Activated T-helper 1 cell treated with anti-CD3 and anti-CD28 coated beads, Interleukin-12 subunit alpha, Interleukin-12 subunit beta, Interleukin-2, Interleukin-4 antibody, amounts not matched to agents 30 ng/mL and 10 ng/mL and 1 ng/mL, durations not matched to agents 14 hours and 24 hours and 36 hours (primary cell): ENCODE results near the gene LRRC43. TPM values are rescaled to one million over a fixed set of nuclear protein-coding genes. Genes with fewer than 3 reads are reported as not detected.

ENCODE experiments used
- DNase-seq: peaks from one replicate; pipeline ENCODE4 v3.0.0; 2021; ENCODE audit warnings: low spot score
- H3K27ac Mint-ChIP-seq: one replicate; pipeline ENCODE4 v1.8.0; 2021; ENCODE audit warnings: mild to moderate bottlenecking, mixed read lengths
- H3K27me3 Mint-ChIP-seq: one replicate; pipeline ENCODE4 v1.8.0; 2022; ENCODE audit warnings: mild to moderate bottlenecking, moderate library complexity, mixed read lengths; ENCODE audit not compliant: insufficient read depth
- H3K36me3 Mint-ChIP-seq: one replicate; pipeline ENCODE4 v1.8.0; 2021; ENCODE audit warnings: low read depth, mixed read lengths
- H3K4me1 Mint-ChIP-seq: one replicate; pipeline ENCODE4 v1.8.0; 2021; ENCODE audit warnings: low read depth, mixed read lengths
- H3K4me3 Mint-ChIP-seq: one replicate; pipeline ENCODE4 v1.8.0; 2021; ENCODE audit warnings: mild to moderate bottlenecking, moderate library complexity, mixed read lengths
- H3K9me3 Mint-ChIP-seq: one replicate; pipeline ENCODE4 v1.8.0; 2021; ENCODE audit warnings: mixed read lengths
- intact Hi-C: fragments of 100-400 bp; cut with micrococcal nuclease; formaldehyde crosslinking; loops from one replicate; pipeline ENCODE4 v1.15.1; 2024
- total RNA-seq: library from RNA; stranded (reverse); gene quantifications from 2 replicates; pipeline ENCODE4 v1.2.3, GENCODE V29; 2022

LRRC43 gene, protein sequence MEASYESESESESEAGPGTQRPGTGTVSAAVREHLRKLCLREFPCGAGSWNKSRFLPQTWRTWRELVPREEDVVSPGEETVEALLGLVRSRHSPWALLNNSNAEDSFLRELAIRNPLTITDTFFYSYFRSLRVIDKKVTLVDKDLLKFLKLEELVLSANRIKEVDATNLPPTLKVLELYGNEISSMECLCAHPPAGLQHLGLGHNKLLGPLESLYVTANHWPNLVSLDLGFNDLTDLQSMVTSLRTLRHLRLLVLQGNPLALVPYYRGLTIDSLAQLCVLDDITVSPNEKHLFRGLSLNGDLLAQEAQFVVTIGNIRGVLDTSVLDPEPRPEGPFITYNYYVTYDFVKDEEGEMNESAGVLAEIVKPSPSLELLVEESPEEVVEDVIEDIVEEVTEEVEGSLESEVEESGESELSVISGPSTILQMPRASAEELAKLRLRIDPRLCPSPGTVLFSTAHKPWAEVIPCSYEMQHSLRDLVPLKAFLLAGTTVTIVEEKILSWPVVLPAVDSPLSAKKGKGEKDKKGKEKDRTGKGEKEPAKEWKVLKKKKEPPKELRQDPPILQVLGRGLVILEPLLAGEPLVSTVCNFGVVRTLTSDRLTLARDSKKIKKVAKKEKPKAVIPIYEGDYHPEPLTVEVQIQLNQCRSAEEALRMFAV
- 0.26 TPM in 1 of 2 replicates, not detected in the other for total RNA-seq

DNA sequence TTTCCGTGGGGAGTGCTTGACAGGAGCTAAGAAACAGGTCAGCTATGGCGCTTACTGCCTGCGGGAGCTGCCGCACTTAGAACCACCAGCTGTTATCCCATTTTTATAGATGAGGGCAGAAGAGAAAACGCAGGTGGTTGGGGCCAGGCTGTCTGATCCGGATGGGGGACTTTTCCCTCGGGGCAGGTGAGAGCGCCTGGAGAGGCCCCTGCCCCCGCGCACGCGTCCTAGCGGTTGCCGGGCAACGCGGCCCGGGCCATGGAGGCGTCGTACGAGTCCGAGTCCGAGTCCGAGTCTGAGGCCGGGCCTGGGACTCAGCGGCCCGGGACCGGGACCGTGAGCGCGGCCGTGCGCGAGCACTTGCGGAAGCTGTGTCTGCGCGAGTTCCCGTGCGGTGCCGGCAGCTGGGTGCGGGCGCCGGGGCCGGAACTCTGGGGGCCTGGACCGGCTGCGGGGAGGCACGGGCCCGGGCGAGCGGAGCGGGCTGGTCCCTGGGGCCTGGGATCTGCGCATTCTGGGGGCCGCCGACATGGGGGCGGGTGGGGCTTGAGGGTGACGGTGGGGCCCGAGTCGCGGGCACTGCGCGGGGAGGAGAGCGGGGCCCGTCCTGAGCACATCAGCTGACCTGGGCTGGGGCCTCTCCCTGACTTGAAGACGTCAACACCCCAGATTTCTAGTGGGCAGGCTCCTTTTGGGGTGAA, at the start of gene LRRC43:
TSS of gene LRRC43 (plus strand) at position 237 of the 701 bp plus-strand sequence. CDS start at position 259, 22 bp downstream.
- Mint-ChIP-seq H3K27ac (no peak within 1 kb of the TSS), H3K4me1 (peaks cover 5% of the 10 kb centered on the region), H3K27me3 (peaks cover 16% of the 10 kb centered on the region), H3K9me3 (no peaks in the 10 kb centered on the region), H3K4me3 (peak within 1 kb of the TSS; percentile 76), H3K36me3 (no peaks in the 10 kb centered on the region)
- intact Hi-C loops: loop anchor here (2.0 kb wide), 1 partner anchor 16 kb away; no protein-coding TSS in a partner anchor
- peak; percentile 19 for DNase-seq

DNA sequence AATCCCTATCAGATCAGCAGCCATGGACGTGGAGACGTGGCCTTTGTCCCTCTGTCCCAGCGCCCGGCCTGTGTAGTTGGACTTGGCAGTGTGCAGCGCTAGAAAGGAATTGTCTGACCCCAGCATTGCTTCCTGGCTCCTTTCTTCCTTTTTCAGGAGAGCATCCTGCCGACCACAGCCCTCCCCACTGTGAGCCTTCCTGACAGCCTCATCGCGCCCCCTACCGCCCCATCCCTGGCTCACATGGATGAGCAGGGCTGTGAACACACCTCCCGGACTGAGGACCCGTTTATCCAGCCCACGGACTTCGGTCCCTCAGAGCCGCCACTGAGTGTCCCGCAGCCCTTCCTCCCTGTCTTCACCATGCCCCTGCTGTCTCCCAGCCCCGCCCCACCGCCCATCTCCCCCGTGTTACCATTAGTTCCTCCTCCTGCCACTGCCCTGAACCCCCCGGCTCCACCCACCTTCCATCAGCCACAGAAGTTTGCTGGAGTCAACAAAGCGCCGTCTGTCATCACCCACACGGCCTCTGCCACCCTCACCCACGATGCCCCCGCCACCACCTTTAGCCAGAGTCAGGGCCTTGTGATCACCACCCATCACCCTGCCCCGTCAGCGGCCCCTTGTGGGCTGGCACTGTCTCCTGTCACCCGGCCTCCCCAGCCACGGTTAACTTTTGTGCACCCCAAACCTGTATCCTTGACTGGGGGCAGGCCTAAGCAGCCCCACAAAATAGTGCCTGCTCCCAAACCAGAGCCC, 49.6 kb upstream of the LRRC43 start:
- Mint-ChIP-seq H3K4me3 (no peak overlapping the region), H3K27me3 (no peaks in the 10 kb centered on the region), H3K9me3 (no peaks in the 10 kb centered on the region), H3K27ac (no peak overlapping the region), H3K36me3 (peaks cover 21% of the 10 kb centered on the region), H3K4me1 (no peaks in the 10 kb centered on the region)
- intact Hi-C loops: no loop called here
- DNase-seq: no peak

DNA sequence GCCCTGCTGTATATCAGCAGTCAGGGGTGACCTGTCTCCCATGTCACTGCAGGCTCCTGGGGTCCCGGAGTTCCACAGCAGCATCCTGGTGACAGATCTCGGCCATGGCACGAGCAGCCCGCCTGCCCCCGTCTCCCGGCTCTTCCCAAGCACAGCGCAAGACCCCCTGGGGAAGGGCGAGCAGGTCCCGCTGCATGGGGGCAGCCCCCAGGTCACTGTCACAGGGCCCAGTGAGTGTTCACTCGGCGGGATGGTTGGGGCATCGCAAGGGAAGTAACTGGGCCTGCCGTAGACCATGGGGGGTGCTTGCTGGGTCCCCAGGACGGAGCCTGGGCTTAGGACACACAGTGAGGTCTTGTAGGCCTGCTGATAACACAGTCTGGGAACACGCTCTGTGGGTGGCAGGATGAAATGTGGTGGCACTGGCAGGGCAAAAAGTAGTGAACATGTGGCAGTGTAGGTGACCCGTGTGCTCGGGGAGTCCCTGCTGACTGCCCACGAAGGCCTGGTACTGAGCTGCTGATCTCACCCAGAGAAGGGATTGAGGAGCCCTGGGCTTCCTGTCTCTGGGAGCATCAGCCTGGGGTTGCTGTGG, 47.4 kb upstream of the LRRC43 start:
- intact Hi-C loops: no loop called here
- Mint-ChIP-seq H3K27ac (no peak overlapping the region), H3K4me1 (no peaks in the 10 kb centered on the region)

DNA sequence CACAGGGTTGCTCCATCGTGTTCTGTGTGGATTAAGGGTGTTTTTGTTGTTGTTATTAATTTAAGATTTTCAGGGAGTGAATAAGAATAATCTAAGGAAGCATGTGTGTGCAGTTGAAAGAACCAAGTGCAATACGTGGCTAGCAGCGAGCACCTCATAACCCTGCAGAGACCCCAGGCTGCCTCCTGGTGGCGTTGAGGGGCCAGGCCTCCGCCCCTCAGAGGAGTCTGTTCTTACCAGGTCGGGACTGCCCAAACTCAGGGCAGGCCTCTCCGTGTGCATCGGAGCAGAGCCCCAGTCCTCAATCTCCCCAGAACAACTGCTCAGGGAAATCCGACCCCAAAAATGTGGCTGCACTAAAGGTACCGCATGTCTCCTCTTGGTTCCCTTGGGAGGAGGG, 45.7 kb upstream of the LRRC43 start:
- DNase-seq: no peak
- intact Hi-C loops: no loop called here
- Mint-ChIP-seq H3K27me3 (no peaks in the 10 kb centered on the region), H3K27ac (no peak overlapping the region), H3K4me1 (no peaks in the 10 kb centered on the region), H3K4me3 (no peak overlapping the region), H3K36me3 (peaks cover 16% of the 10 kb centered on the region), H3K9me3 (no peaks in the 10 kb centered on the region)

More for the DNA sequence above, 47.4 kb upstream of the LRRC43 start:
- Mint-ChIP-seq H3K36me3 (peaks cover 16% of the 10 kb centered on the region), H3K27me3 (no peaks in the 10 kb centered on the region), H3K9me3 (no peaks in the 10 kb centered on the region), H3K4me3 (no peak overlapping the region)
- no peak for DNase-seq

DNA sequence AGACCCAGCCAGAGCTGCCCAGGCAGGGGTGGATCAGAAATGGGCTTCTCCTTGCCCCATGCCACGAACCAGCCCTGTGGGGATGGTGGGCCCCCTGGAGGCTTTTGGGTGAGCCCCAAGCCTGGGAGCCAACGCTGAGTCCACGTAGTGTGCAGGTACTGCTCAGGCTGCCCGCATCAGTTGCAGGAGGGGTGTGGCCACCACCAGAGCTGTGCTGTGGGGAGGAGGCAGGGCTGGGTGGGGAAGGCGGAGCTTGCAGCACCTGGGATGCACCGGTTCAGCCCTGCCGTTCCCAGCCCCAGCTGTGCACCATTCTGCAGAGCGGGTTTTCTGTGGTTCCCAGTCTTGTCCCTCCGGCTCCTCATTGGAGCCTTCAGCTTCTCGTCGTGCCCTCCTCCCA, 45.2 kb upstream of the LRRC43 start:
- Mint-ChIP-seq H3K4me1 (no peaks in the 10 kb centered on the region), H3K4me3 (no peak overlapping the region), H3K27ac (no peak overlapping the region), H3K36me3 (peaks cover 16% of the 10 kb centered on the region), H3K27me3 (no peaks in the 10 kb centered on the region), H3K9me3 (no peaks in the 10 kb centered on the region)
- DNase-seq: no peak
- intact Hi-C loops: no loop called here

DNA sequence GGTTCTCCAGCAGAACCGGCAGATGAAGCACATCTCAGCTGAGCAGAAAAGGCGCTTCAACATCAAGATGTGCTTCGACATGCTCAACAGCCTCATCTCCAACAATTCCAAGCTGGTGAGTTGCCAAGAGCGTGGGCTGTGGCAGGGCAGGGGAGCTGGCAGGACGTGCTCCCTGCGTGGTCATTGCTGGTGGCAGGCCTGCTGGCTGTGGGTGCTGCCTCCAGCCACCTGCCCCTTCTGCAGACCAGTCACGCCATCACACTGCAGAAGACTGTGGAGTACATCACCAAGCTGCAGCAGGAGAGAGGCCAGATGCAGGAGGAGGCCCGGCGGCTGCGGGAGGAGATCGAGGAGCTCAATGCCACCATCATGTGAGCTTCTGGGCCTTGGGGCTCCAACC, 44.7 kb upstream of the LRRC43 start:
- no peaks in the 10 kb centered on the region for H3K9me3 Mint-ChIP-seq
- DNase-seq: no peak
- H3K27ac Mint-ChIP-seq: no peak overlapping the region
- H3K4me1 Mint-ChIP-seq: no peaks in the 10 kb centered on the region
- H3K27me3 Mint-ChIP-seq: no peaks in the 10 kb centered on the region
- intact Hi-C loops: no loop called here
- H3K36me3 Mint-ChIP-seq: peaks cover 16% of the 10 kb centered on the region
- no peak overlapping the region for H3K4me3 Mint-ChIP-seq

DNA sequence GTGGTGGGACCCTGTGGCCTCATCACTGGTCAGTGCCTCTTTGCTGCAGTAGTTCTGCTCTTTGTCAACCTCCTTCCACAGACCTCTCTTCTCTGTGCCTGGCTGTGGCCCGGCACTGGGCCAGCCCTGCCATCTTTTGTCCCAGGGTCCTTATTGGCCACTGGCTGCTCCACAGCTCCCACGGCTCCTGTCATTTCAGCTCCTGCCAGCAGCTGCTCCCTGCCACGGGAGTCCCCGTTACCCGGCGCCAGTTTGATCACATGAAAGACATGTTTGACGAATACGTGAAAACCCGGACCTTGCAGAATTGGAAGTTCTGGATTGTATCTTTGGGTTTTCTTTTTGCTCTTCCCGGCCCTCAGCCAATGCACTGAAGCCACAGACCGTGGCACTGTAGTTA, 44.3 kb upstream of the LRRC43 start:
- intact Hi-C loops: no loop called here
- no peaks in the 10 kb centered on the region for H3K27me3 Mint-ChIP-seq
- no peak overlapping the region for H3K4me3 Mint-ChIP-seq
- no peak for DNase-seq
- H3K4me1 Mint-ChIP-seq: no peaks in the 10 kb centered on the region
- no peak overlapping the region for H3K27ac Mint-ChIP-seq
- peaks cover 12% of the 10 kb centered on the region for H3K36me3 Mint-ChIP-seq
- H3K9me3 Mint-ChIP-seq: no peaks in the 10 kb centered on the region

DNA sequence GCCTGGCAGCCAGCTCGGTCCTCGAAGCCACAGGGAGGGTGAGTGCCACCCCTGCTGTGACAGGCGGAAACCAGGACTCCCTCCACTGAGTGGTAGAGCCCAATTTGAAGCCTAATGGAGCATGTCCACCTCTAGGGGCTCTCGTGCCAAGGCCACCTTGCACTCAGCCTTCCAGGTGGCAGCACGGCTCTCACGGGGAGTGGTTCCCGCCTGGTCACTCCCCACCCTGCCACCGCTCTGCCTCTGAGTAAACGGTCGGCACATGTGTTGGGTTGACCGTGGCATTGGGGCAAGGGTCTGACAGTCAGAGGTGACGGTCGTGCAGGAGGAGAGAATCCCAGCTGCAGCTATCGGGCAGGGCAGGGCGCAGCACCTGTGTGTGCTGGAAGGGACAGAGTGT, 43.7 kb upstream of the LRRC43 start:
- H3K27ac Mint-ChIP-seq: no peak overlapping the region
- H3K36me3 Mint-ChIP-seq: peaks cover 17% of the 10 kb centered on the region
- no peak overlapping the region for H3K4me3 Mint-ChIP-seq
- H3K4me1 Mint-ChIP-seq: no peaks in the 10 kb centered on the region
- intact Hi-C loops: no loop called here
- no peak for DNase-seq
- H3K27me3 Mint-ChIP-seq: no peaks in the 10 kb centered on the region
- no peaks in the 10 kb centered on the region for H3K9me3 Mint-ChIP-seq

DNA sequence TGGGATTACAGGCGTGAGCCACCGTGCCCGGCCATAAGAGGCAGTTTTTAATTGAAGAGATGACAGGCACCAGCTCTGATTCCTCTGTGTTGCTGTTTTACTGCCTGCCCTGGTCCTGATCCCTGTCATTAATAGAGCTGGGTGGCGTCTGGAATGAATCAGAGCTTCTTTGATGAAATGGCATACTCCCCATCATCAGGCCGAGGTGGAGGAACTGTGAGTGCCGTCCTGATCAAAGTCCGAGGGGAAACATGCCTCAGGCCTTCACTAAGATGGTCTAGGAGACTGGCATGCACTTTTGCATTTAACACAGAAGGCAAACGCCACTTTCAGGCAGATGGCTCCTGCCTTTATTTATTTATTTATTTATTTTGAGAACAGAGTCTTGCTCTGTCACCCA, 43.0 kb upstream of the LRRC43 start:
- H3K4me3 Mint-ChIP-seq: no peak overlapping the region
- H3K27me3 Mint-ChIP-seq: no peaks in the 10 kb centered on the region
- intact Hi-C loops: no loop called here
- H3K36me3 Mint-ChIP-seq: peaks cover 16% of the 10 kb centered on the region
- DNase-seq: no peak
- no peaks in the 10 kb centered on the region for H3K9me3 Mint-ChIP-seq
- H3K4me1 Mint-ChIP-seq: no peaks in the 10 kb centered on the region
- H3K27ac Mint-ChIP-seq: no peak overlapping the region

DNA sequence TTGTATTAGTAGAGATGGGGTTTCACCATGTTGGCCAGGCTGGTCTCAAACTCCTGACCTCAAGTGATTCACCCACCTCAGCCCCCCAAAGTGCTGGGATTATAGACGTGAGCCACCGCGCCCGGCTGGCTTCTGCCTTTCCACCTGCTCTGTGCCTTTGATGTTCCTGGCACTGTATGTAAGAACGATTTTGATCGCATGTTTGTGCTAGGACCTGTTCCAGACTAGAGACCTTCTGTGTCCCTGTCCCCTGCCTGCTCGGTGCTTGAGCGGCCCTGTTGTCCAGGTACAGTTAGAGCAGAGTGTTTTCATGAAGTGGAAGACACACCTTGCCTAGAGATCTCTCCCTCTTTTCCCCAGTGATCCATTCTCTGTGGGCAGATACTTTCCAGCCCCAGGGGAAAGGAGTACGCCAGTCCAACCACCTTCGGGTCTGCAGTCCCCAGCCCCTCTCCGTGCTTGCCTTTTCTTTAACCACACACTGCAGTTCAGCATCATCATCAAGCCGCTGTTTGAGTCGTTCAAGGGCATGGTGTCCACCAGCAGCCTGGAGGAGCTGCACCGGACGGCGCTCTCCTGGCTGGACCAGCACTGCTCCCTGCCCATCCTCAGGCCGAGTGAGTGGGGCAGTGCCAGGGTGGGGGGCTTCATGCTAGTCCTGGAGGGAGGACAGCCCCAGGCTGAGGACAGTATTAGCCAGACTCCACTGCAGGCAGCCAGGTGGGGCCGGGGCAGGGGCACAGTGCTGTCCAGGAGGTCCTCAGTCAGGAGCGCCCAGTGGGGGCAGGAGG, 42.3 kb upstream of the LRRC43 start:
- H3K27me3 Mint-ChIP-seq: no peaks in the 10 kb centered on the region

DNA sequence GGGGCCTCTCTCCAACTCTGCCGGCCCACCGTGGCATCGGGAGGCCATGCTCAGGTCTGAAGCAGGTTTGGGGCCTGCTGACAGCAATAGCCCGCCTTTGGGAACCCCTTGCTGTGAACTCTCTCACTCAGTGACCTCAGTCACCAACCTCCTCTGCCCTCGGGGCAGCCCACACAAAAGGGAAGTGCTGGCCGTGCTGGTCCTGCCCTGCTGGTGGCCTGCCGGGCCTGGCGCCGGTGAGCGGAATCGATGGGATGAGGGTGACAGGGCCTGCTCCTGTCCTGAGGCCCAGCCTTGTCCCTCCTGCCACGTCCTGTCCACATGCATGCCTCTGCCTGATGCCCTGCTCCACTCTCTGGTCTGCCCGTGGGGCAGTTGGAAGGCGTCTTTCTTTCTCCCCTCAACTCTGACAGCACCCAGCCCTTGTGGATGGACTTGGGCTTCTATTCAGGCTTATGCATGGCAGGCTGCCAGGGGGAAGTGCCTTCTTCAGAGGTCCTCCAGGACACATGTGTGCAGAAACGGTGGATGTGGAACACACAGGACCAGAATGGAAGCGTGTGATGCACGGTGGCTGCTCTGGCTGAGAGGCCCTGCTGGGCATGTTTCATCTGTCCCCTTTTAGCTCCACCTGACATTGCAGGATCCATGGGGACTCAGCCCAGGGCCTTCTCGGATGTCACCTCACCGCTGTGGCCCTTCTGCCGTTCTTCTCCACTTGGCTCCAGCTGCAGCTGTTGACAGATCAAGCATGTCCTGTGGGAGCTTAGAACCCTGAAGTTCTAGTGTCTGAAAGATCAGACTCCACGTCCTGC, 40.8 kb upstream of the LRRC43 start:
- H3K4me3 Mint-ChIP-seq: no peak overlapping the region
- no peaks in the 10 kb centered on the region for H3K27me3 Mint-ChIP-seq
- H3K36me3 Mint-ChIP-seq: peaks cover 10% of the 10 kb centered on the region
- DNase-seq: no peak
- H3K27ac Mint-ChIP-seq: no peak overlapping the region
- intact Hi-C loops: no loop called here
- no peaks in the 10 kb centered on the region for H3K4me1 Mint-ChIP-seq
- no peaks in the 10 kb centered on the region for H3K9me3 Mint-ChIP-seq

More for the DNA sequence above, 42.3 kb upstream of the LRRC43 start:
- peak overlapping the region; percentile 34 for H3K27ac Mint-ChIP-seq
- no peaks in the 10 kb centered on the region for H3K9me3 Mint-ChIP-seq
- no peaks in the 10 kb centered on the region for H3K4me1 Mint-ChIP-seq
- DNase-seq: no peak
- intact Hi-C loops: no loop called here
- peaks cover 11% of the 10 kb centered on the region for H3K36me3 Mint-ChIP-seq
- no peak overlapping the region for H3K4me3 Mint-ChIP-seq
